ENCODE measurements around the gene POU2AF1.

GRCh38 chr11:111399187-111400031, 20.3 kb upstream of the POU2AF1 start:
- no peak for TF ChIP-seq CTCF (optimal IDR thresholded peaks at IDR 0.05 in 1 of 3, IDR thresholded peaks at IDR 0.05 in 1 of 3, conservative IDR thresholded peaks at IDR 0.05 in 1 of 3; ENCODE audit: extremely low read depth in 1 of 3, insufficient read depth in 2 of 3, low read length in 3 of 3)
- TF ChIP-seq EZH2 (IDR thresholded peaks at IDR 0.05; ENCODE audit: low read length): no peak

Measured in keratinocyte (primary cell).